Cardiac ventricle fibroblast (primary cell): ENCODE data around the gene SERPINB13. TPM values are rescaled to one million over a fixed set of nuclear protein-coding genes. Genes with fewer than 3 reads are reported as not detected.

Experiments
- total RNA-seq: library from RNA; depleted of rRNA; stranded (reverse); fragments of >200 nt; gene quantifications from 2 replicates; pipeline ENCODE4 v1.2.3, GENCODE V29; 2015

The SERPINB13 gene, protein sequence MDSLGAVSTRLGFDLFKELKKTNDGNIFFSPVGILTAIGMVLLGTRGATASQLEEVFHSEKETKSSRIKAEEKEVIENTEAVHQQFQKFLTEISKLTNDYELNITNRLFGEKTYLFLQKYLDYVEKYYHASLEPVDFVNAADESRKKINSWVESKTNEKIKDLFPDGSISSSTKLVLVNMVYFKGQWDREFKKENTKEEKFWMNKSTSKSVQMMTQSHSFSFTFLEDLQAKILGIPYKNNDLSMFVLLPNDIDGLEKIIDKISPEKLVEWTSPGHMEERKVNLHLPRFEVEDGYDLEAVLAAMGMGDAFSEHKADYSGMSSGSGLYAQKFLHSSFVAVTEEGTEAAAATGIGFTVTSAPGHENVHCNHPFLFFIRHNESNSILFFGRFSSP
- not detected in 2 replicates for total RNA-seq

GRCh38 chr18:63586966-63587365 is at the start of gene SERPINB13:
TSS of gene SERPINB13 (plus strand) at chr18:63587343. CDS start at chr18:63588668, 1,325 bp downstream.

DNA sequence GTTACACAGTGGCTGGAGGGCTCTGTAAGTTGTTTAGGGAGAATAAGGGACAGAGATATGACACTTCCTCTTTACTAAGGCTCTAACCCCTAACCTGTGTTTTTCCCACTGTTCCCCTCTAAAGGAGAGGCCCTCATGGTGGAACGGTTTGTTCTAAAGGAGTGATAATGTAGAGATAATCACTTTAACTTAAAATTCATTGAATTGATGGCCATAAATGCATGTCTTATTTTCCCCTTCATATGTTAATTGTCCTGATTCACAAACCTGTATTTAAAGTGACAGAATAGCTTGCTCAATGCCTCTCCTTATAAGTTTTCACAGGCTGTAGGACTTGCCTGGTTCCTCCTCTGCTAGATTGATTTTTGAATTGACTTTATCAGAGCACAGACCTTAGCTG is 45.1 kb upstream of the SERPINB13 start, which contains the start of gene SERPINB12:
Gene SERPINB12 (plus strand): TSS at position 301 of the 400 bp plus-strand sequence. CDS start 13,791 bp downstream, outside the sequence.

GRCh38 chr18:63644142-63644541 is 57.0 kb downstream of the SERPINB13 start, which contains the start of gene SERPINB4:
TSS of gene SERPINB4 (minus strand) at chr18:63644256. CDS start at chr18:63643577, 679 bp downstream.

Other genes starting within 250 kb of the SERPINB13 start
- 34.8 and 36.8 TPM in 2 replicates for gene KDSR, start 220.1 kb upstream of the SERPINB13 start, total RNA-seq
- gene VPS4B, start 164.9 kb upstream of the SERPINB13 start, total RNA-seq: 26.1 and 26.8 TPM in 2 replicates
- gene SERPINB5, start 110.4 kb upstream of the SERPINB13 start, total RNA-seq: not detected in 2 replicates
- gene SERPINB12, start 45.0 kb upstream of the SERPINB13 start, total RNA-seq: not detected in 2 replicates
- 1.1 TPM in 1 of 2 replicates, not detected in the other for gene SERPINB4, start 56.9 kb downstream of the SERPINB13 start, total RNA-seq
- not detected in 2 replicates for gene SERPINB3, start 74.5 kb downstream of the SERPINB13 start, total RNA-seq
- not detected in 2 replicates for gene SERPINB11, start 115.6 kb downstream of the SERPINB13 start, total RNA-seq
- gene SERPINB7, start 188.1 kb downstream of the SERPINB13 start, total RNA-seq: 2.2 TPM in 1 of 2 replicates, not detected in the other